Esophagus (tissue), 2 donors: ENCODE data around the gene FEM1B. TPM values are rescaled to one million over a fixed set of nuclear protein-coding genes. Genes with fewer than 3 reads are reported as not detected.

Source experiments
- H3K27ac ChIP-seq, 2 donors: one replicate each; pipeline ENCODE4 v1.5.1; 2013; ENCODE audit warnings: low read depth in 2 of 2, mild to moderate bottlenecking in 2 of 2, inconsistent platforms in 1 of 2, low read length in 1 of 2, moderate library complexity in 1 of 2
- H3K27me3 ChIP-seq, 2 donors: one replicate each; pipeline ENCODE4 v1.6.1; 2013; ENCODE audit warnings: low read length in 2 of 2, control low read depth in 1 of 2, mild to moderate bottlenecking in 1 of 2; ENCODE audit not compliant: insufficient read depth in 2 of 2, control insufficient read depth in 1 of 2
- H3K36me3 ChIP-seq, 2 donors: one replicate each; pipeline ENCODE4 v1.6.1; 2013; ENCODE audit warnings: low read length in 1 of 2; ENCODE audit not compliant: control insufficient read depth in 2 of 2, insufficient read depth in 2 of 2
- H3K4me1 ChIP-seq, 2 donors: one replicate each; pipeline ENCODE4 v1.6.1; 2013; ENCODE audit warnings: low read length in 1 of 2; ENCODE audit not compliant: control insufficient read depth in 2 of 2, insufficient read depth in 2 of 2
- H3K4me3 ChIP-seq, 2 donors: one replicate each; pipeline ENCODE4 v1.5.1; 2013; ENCODE audit warnings: low read length in 2 of 2, mild to moderate bottlenecking in 2 of 2, low read depth in 1 of 2, moderate library complexity in 1 of 2
- H3K9me3 ChIP-seq, 2 donors: one replicate each; pipeline ENCODE4 v1.6.1; 2013; ENCODE audit warnings: mild to moderate bottlenecking in 2 of 2, low read depth in 1 of 2, low read length in 1 of 2, moderate library complexity in 1 of 2; ENCODE audit not compliant: control insufficient read depth in 2 of 2, insufficient read depth in 1 of 2
- WGBS, 2 donors: extraction: QIAGEN DNeasy Blood & Tissue Kit; methylation state at CpG; one replicate each; pipeline ENCODE4 v1.1.7; 2013; 5-methylcytosine and 5-hydroxymethylcytosine counted together
- polyA plus RNA-seq, 2 donors: library from polyadenylated mRNA; stranded (reverse); fragments of 200-250 nt; gene quantifications; one replicate each; pipeline ENCODE4 v1.2.3, GENCODE V29; 2013
- donor health status: healthy with polysubstance abuse.
- donor health status: Bipolar disorder and iron deficiency.

Gene FEM1B
- polyA plus RNA-seq, 2 donors: 9.5 to 12.5 TPM

DNA sequence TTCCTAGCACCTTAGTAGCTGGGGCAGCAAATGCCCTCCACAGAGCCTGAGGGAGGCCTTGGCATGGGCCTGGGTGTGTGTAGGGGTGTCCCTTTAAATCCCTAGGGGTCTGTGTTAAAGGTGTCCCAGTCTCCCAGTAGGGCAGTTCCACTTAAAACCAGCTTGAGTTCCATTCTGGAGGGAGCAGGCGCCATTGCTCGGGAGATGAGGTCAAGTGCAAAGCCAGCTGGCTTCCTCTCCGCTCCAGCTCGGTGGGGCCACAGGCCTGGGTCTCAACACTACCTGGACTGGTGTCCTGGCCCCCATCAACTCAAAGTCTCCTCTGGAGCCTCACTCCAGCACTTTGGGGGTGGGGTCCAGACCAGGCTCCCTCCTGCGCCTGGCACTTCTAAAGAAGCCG is 25.2 kb downstream of the FEM1B start:
- H3K4me3 ChIP-seq: no peak overlapping the region
- no peaks in the 10 kb centered on the region for H3K9me3 ChIP-seq
- no peak overlapping the region for H3K27ac ChIP-seq
- H3K4me1 ChIP-seq: peaks cover 0 to 2% of the 10 kb centered on the region in 2 donors
- H3K27me3 ChIP-seq: no peaks in the 10 kb centered on the region
- WGBS, 2 donors: 95 to 97% methylated on average over 6 of the region's 6 CpGs
- no peaks in the 10 kb centered on the region for H3K36me3 ChIP-seq

GRCh38 chr15:68303134-68303533 is 25.6 kb downstream of the FEM1B start:
- Histone ChIP-seq H3K4me3 (no peak overlapping the region), H3K4me1 (peaks cover 0 to 2% of the 10 kb centered on the region in 2 donors), H3K36me3 (no peaks in the 10 kb centered on the region), H3K27ac (no peak overlapping the region), H3K9me3 (no peaks in the 10 kb centered on the region), H3K27me3 (no peaks in the 10 kb centered on the region)
- 60 to 67% methylated on average over 2 of the region's 2 CpGs for WGBS, 2 donors

DNA sequence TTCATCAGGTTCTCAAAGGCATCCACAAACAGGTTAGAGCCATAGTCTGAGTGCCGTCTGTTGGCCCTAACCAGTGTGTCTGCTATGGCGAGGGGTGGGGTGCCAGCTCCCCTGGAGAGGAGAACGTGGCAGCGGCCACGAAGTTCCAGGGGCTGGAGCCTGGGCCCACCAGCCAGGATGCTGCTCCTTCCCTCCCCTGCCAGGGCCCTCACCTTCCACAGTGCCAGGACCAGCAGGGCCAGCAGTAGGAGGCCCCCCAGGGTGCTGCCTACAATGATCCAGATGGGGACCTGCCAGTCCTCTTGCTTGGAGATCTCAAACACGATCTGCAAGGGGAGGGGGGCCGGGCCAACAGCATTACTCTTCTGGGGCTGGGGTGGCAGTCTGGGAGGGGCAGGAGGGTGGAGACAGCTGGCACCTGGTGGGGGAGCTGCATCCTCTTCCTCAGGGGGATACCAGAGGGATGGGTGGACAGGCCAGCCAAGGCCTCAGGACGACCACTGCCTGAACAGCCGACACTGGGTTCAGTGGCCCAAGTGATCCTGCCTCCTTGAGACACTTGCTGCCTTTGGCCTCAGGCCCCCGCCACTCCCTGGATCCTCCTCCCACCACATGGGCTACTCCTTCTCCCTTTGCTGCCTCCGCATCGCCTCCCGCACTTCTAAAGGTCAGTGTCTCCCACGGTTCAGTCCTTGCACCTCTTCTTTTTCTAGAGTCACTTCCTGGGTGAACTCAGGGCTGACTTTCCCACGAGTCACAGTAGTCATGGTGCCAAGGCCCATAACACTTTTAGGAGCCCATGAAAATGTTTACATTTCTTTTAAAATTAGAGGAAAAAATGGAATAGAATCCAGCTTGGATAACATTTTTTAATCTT is 26.3 kb downstream of the FEM1B start:
- 79 to 86% methylated on average over 15 of the region's 15 CpGs for WGBS, 2 donors
- Histone ChIP-seq H3K9me3 (no peaks in the 10 kb centered on the region), H3K4me1 (peaks cover 0 to 2% of the 10 kb centered on the region in 2 donors), H3K4me3 (no peak overlapping the region), H3K36me3 (no peaks in the 10 kb centered on the region), H3K27ac (no peak overlapping the region), H3K27me3 (no peaks in the 10 kb centered on the region)

- Histone ChIP-seq H3K4me1 (peaks cover 0 to 2% of the 10 kb centered on the region in 2 donors), H3K4me3 (no peak overlapping the region), H3K36me3 (no peaks in the 10 kb centered on the region), H3K9me3 (no peaks in the 10 kb centered on the region), H3K27me3 (no peaks in the 10 kb centered on the region), H3K27ac (no peak overlapping the region)
- WGBS, 2 donors: 71 to 84% methylated on average over 15 of the region's 15 CpGs
These were observed 27.2 kb downstream of the FEM1B start for GRCh38 chr15:68304589-68305337.

- Histone ChIP-seq H3K9me3 (no peaks in the 10 kb centered on the region), H3K4me1 (peaks cover 0 to 2% of the 10 kb centered on the region in 2 donors), H3K27ac (no peak overlapping the region), H3K4me3 (no peak overlapping the region), H3K36me3 (no peaks in the 10 kb centered on the region), H3K27me3 (no peaks in the 10 kb centered on the region)
- WGBS, 2 donors: 60 to 63% methylated on average over 6 of the region's 6 CpGs
These were observed 27.9 kb downstream of the FEM1B start for GRCh38 chr15:68305420-68305871.

GRCh38 chr15:68307131-68307928 is 29.8 kb downstream of the FEM1B start:
- H3K9me3 ChIP-seq: no peaks in the 10 kb centered on the region
- H3K27me3 ChIP-seq: no peaks in the 10 kb centered on the region
- no peak overlapping the region for H3K4me3 ChIP-seq
- H3K4me1 ChIP-seq: peaks cover 0 to 2% of the 10 kb centered on the region in 2 donors
- H3K27ac ChIP-seq: no peak overlapping the region
- 78 to 79% methylated on average over 14 of the region's 14 CpGs for WGBS, 2 donors
- H3K36me3 ChIP-seq: no peaks in the 10 kb centered on the region

DNA sequence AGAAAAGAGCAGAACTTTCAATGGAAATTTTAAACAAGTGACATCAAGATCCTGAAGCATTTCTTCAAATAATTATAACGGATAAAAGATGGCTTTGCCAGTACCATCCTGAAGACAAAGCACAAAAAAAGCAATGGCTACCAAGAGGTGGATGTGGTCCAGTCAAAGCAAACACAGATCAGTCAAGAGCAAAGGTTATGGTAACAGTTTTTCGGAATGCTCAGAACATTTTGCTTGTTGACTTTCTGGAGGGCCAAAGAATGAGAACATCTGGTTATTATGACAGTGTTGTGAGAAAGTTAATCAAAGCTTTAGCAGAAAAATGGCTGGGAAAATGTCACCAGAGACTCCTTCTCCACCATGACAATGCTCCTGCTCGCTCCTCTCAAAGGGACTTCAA is 31.5 kb downstream of the FEM1B start:
- H3K27me3 ChIP-seq: no peaks in the 10 kb centered on the region
- H3K9me3 ChIP-seq: no peaks in the 10 kb centered on the region
- peaks cover 0 to 2% of the 10 kb centered on the region in 2 donors for H3K4me1 ChIP-seq
- no peak overlapping the region for H3K4me3 ChIP-seq
- 72 to 73% methylated on average over 3 of the region's 3 CpGs for WGBS, 2 donors
- H3K27ac ChIP-seq: no peak overlapping the region
- H3K36me3 ChIP-seq: no peaks in the 10 kb centered on the region

GRCh38 chr15:68310178-68310803 is 32.7 kb downstream of the FEM1B start:
- WGBS, 2 donors: 52 to 53% methylated on average over 7 of the region's 7 CpGs

More at GRCh38 chr15:68310178-68310803, 32.7 kb downstream of the FEM1B start:
- H3K27ac ChIP-seq: no peak overlapping the region
- H3K4me3 ChIP-seq: no peak overlapping the region
- no peaks in the 10 kb centered on the region for H3K27me3 ChIP-seq
- H3K9me3 ChIP-seq: no peaks in the 10 kb centered on the region
- no peaks in the 10 kb centered on the region for H3K36me3 ChIP-seq
- peaks cover 0 to 2% of the 10 kb centered on the region in 2 donors for H3K4me1 ChIP-seq
